Endodermal cell (in vitro differentiated cells): ENCODE results near the gene ZNF787. TPM values are rescaled to one million over a fixed set of nuclear protein-coding genes. Genes with fewer than 3 reads are reported as not detected.

Experiments
- DNase-seq: peaks from one replicate; pipeline ENCODE4 v3.0.0-alpha.2; 2017
- H3K27ac ChIP-seq: 2 replicates; pipeline ENCODE4 v1.5.1; 2013; ENCODE audit warnings: mild to moderate bottlenecking, low read depth, low read length, moderate library complexity
- H3K27me3 ChIP-seq: 2 replicates; pipeline ENCODE4 v1.6.1; 2013; ENCODE audit warnings: mild to moderate bottlenecking, low read length, moderate library complexity; ENCODE audit not compliant: insufficient read depth, control insufficient read depth, poor library complexity, severe bottlenecking
- H3K36me3 ChIP-seq: 2 replicates; pipeline ENCODE4 v1.7.0; 2013; ENCODE audit warnings: mild to moderate bottlenecking, low read length, moderate library complexity; ENCODE audit not compliant: control insufficient read depth, insufficient read depth
- H3K4me1 ChIP-seq: one replicate; pipeline ENCODE4 v1.7.0; 2013; ENCODE audit warnings: low read length; ENCODE audit not compliant: control insufficient read depth, insufficient read depth
- H3K4me3 ChIP-seq: 2 replicates; pipeline ENCODE4 v1.5.1; 2013; ENCODE audit warnings: mild to moderate bottlenecking, low read length, moderate library complexity
- H3K9ac ChIP-seq: 2 replicates; pipeline ENCODE4 v1.6.1; 2013; ENCODE audit warnings: mild to moderate bottlenecking, low read length, moderate library complexity; ENCODE audit not compliant: poor library complexity, severe bottlenecking; ENCODE audit errors: extremely low read depth
- H3K9me3 ChIP-seq: 2 replicates; pipeline ENCODE4 v1.6.1; 2013; ENCODE audit warnings: mild to moderate bottlenecking, low read length, moderate library complexity; ENCODE audit not compliant: control insufficient read depth
- H3K27ac Mint-ChIP-seq: 2 replicates; pipeline ENCODE4 v1.8.0; 2020; ENCODE audit warnings: mixed read lengths
- H3K27me3 Mint-ChIP-seq: 2 replicates; pipeline ENCODE4 v1.8.0; 2021; ENCODE audit warnings: mild to moderate bottlenecking, mixed read lengths; ENCODE audit not compliant: insufficient read depth
- H3K36me3 Mint-ChIP-seq: 2 replicates; pipeline ENCODE4 v1.8.0; 2020; ENCODE audit warnings: low read depth, mixed read lengths
- H3K4me1 Mint-ChIP-seq: 2 replicates; pipeline ENCODE4 v1.8.0; 2020; ENCODE audit warnings: mixed read lengths
- H3K4me3 Mint-ChIP-seq: 2 replicates; pipeline ENCODE4 v1.8.0; 2020; ENCODE audit warnings: mild to moderate bottlenecking, moderate library complexity, mixed read lengths
- H3K9me3 Mint-ChIP-seq: 2 replicates; pipeline ENCODE4 v1.8.0; 2020; ENCODE audit warnings: mild to moderate bottlenecking, mixed read lengths
- CTCF ChIP-seq: fragments of 200-600 bp; sonication (generic); conservative IDR thresholded peaks from 2 replicates; pipeline ENCODE4 v1.5.0; 2021; ENCODE audit warnings: antibody characterized with exemption, mild to moderate bottlenecking
- WGBS, 2 experiments: methylation state at CpG; one replicate each; pipeline versions ENCODE4 v1.1.5 to v1.1.7; 2013; ENCODE audit warnings: missing lambda C conversion rate in 2 of 2, mixed read lengths in 1 of 2; ENCODE audit not compliant: insufficient coverage in 1 of 2, insufficient read length in 1 of 2; 5-methylcytosine and 5-hydroxymethylcytosine counted together
- total RNA-seq, 2 donors: library from RNA; stranded (reverse); fragmentation: NEBNext Ultra II Directional in 1 of 2; extraction: Animal tissue kit (Norgen Biotek cat#: 25700) in 1 of 2; gene quantifications; 2 replicates in 1 of 2; 3 replicates in 1 of 2; pipeline ENCODE4 v1.2.1, GENCODE V29; 2021

The ZNF787 gene
- total RNA-seq, 2 donors from 2014 or later: 42.1 to 43.7 TPM

GRCh38 chr19:56092685-56093631 is 28.1 kb downstream of the ZNF787 start:
- H3K27ac ChIP-seq: no peak overlapping the region
- Mint-ChIP-seq H3K27me3 (no peaks in the 10 kb centered on the region), H3K36me3 (peaks cover 58% of the 10 kb centered on the region), H3K9me3 (peaks cover 18% of the 10 kb centered on the region), H3K4me3 (no peak overlapping the region), H3K4me1 (no peaks in the 10 kb centered on the region), H3K27ac (no peak overlapping the region)
- no peaks in the 10 kb centered on the region for H3K27me3 ChIP-seq
- no peak overlapping the region for H3K4me3 ChIP-seq
- no peak for DNase-seq
- WGBS, 2 experiments: 96 to 97% methylated on average over 27 to 32 of the region's 32 CpGs
- H3K4me1 ChIP-seq: no peaks in the 10 kb centered on the region
- peaks cover 15% of the 10 kb centered on the region for H3K9me3 ChIP-seq
- H3K36me3 ChIP-seq: peaks cover 43% of the 10 kb centered on the region
- TF ChIP-seq CTCF: no peak
- no peak overlapping the region for H3K9ac ChIP-seq

- Histone ChIP-seq H3K4me1 (no peaks in the 10 kb centered on the region), H3K27ac (no peak overlapping the region), H3K9ac (no peak overlapping the region), H3K4me3 (no peak overlapping the region), H3K36me3 (peaks cover 40% of the 10 kb centered on the region), H3K27me3 (no peaks in the 10 kb centered on the region), H3K9me3 (peaks cover 15% of the 10 kb centered on the region)
- Mint-ChIP-seq H3K4me3 (no peak overlapping the region), H3K4me1 (no peaks in the 10 kb centered on the region), H3K27ac (no peak overlapping the region), H3K36me3 (peaks cover 56% of the 10 kb centered on the region), H3K9me3 (peaks cover 18% of the 10 kb centered on the region), H3K27me3 (no peaks in the 10 kb centered on the region)
- peak; percentile 43 for DNase-seq
- no peak for TF ChIP-seq CTCF
- 91 to 96% methylated on average over 13 to 38 of the region's 38 CpGs for WGBS, 2 experiments
These were observed 29.1 kb downstream of the ZNF787 start for GRCh38 chr19:56091751-56092546.

- H3K4me1 ChIP-seq: no peaks in the 10 kb centered on the region
- Mint-ChIP-seq H3K4me1 (no peaks in the 10 kb centered on the region), H3K9me3 (peaks cover 18% of the 10 kb centered on the region), H3K4me3 (no peak overlapping the region), H3K27ac (no peak overlapping the region), H3K27me3 (no peaks in the 10 kb centered on the region), H3K36me3 (peaks cover 56% of the 10 kb centered on the region)
- H3K27ac ChIP-seq: no peak overlapping the region
- H3K27me3 ChIP-seq: no peaks in the 10 kb centered on the region
- WGBS, 2 experiments: 87 to 93% methylated on average over 7 to 9 of the region's 10 CpGs
- peaks cover 15% of the 10 kb centered on the region for H3K9me3 ChIP-seq
- TF ChIP-seq CTCF: no peak
- no peak overlapping the region for H3K9ac ChIP-seq
- DNase-seq: no peak
- peaks cover 40% of the 10 kb centered on the region for H3K36me3 ChIP-seq
- H3K4me3 ChIP-seq: no peak overlapping the region
These were observed 30.0 kb downstream of the ZNF787 start for GRCh38 chr19:56091066-56091490.
